ENCODE measurements around the gene VTA1.
"Not testable (repeated sequence)": the region's sequence is repeated elsewhere in the genome, so short reads cannot be mapped to it uniquely, and the experiment has no call there.

The VTA1 gene

DNA sequence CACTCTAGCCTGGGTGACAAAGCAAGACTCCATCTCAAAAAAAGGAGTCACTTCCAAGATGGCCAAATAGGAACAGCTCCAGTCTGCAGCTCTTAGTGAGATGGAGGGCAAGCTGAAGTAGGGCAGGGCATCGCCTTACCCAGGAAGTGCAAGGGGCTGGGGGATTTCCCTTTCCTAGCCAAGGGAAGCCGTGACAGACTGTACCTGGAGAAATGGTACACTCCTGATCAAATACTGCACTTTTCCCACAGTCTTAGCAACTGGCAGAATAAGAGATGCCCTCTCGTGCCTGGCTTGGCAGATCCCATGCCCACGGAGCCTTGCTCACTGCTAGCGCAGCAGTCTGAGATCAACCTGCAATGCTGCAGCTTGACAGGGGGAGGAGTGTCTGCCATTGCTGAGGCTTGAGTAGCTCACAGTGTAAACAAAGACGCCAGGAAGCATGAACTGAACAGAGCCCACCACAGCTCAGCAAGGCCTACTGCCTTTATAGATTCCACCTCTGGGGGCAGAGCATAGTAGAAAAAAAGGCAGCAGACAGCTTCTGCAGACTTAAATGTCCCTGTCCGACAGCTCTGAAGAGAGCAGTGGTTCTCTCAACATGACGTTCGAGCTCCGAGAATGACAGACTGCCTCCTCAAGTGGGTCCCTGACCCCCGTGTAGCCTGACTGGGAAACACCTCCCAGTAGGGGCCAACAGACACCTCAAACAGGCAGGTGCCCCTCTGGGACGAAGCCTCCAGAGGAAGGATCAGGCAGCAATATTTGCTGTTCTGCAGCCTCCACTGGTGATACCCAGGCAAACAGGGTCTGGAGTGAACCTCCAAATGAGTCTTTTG, 85.4 kb downstream of the VTA1 start:
- not testable (repeated sequence) for DNase-seq

DNA sequence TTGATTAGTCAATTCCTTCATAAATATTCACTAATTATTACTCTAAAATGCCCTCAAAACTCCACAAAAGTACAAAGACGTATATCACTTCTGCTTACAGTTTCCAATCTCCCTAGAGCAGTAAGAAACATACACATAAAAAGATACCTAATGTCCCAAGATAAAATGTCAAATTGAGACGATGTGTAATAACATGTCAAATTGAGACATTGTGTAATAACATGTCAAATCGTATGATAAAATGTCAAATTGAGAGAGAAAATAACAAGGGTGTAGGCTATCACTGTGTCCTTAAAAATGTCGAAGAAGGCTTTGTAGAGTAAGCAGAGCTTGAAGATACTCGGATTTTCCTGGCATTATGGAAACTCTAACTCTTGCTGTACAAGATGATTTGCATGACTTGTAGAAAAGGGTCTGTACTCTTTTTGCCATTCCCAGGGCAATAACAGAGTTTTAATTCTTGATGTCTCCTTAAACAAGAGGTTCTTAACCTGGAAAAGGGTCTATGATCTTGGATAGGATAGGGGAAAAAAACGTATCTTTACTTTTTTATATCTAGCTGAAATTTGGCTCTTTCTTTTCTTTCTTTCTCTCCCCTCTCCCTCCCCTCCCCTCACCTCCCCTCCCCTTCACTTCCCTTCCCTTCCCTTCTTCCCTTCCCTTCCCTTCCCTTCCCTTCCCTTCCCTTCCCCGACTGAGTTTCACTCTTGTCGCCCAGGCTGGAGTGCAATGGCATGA, 87.1 kb downstream of the VTA1 start:
- DNase-seq: no peak

DNA sequence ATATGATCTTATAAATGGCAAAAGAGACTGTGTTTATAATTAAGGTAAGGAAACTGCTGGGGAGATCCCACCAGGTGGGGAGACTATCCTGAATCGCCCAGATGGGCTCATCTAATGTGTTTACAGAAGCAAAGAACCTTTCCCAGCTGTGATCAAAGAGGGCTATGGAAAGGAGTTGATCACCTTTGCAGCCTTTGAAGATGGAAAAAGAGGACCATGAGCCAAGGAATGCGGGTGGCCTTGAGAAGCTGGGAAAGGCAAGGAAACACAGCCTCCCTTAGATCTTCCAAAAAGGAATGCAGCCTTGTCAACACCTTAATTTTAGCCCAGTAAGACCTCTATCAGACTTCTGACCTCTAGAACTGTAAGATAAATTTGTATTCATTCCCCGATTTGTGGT, 88.2 kb downstream of the VTA1 start:
- no peak for DNase-seq

DNA sequence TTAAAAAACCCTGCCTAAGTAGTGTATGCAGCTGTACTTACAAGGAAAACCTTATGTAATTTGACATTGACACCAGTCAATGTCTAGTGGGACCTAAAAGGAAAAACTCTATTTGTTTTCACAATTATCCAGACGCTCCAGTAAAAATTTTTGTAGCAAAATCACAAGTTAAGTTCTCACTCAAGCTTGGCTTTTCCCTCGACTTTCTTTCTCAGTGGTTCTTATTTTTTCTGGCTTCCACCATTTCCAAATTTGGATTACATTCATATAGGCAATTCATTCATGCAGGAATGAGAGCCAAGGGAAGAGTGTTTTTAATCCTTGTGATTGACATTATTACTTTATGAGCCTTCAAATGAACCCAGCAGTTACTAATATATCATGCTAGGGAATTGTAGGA, 88.7 kb downstream of the VTA1 start:
- DNase-seq: no peak

DNA sequence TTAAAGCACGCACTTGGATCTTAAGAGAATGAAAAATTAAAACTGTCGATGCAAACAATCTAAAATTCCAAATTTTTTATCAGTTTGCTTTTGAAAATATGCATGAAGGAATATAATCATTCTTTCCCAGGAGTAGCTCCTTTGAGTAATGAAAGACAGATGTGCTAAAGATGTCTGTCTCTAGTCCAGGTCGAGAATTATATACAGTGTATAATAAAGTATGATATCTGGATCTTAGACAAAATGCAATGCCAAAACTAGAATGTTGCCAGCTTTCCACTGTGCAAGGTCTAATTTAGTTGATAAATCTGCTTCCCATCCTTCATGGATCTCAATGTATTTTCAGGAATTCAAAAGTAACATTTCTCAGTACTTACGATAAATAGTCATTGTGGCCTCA, 89.6 kb downstream of the VTA1 start:
- DNase-seq: no peak

DNA sequence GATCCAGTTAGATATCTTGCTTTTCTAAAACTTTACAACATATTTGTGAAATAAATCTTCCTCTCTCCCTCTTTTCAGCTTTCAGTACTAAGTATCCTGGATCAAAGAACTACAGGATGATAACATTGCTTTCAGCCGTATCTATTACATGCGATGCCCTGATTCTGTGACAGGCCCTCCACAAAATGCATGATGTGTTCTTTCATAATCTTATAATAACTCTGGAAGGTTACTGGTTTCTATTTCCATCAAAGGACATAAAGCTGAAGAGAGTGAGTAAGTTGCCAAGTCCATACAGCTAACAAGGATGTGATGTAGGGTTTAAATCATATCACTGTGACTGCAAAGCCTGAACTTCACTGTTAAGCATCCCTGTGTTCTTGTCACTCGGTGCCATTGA, 91.8 kb downstream of the VTA1 start:
- no peak for DNase-seq

DNA sequence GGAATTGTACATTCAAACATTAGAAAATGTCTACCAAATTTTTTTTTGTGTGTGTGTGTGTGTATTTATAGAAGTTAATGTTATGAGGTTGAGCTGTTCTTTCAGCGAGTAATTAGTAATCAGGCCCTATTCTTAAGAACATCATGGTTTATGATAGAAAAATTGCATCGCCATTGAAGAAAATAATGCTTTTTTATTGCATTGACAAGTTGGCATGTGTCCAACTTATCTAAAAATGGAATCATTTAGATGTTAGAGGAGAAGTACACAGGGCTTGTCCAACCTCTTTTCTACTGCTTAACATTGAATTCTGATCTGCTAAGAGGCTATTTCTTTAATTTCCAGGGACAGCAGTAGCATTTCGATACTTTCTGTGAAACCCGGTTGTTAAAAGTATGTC, 93.1 kb downstream of the VTA1 start:
- DNase-seq: no peak

DNA sequence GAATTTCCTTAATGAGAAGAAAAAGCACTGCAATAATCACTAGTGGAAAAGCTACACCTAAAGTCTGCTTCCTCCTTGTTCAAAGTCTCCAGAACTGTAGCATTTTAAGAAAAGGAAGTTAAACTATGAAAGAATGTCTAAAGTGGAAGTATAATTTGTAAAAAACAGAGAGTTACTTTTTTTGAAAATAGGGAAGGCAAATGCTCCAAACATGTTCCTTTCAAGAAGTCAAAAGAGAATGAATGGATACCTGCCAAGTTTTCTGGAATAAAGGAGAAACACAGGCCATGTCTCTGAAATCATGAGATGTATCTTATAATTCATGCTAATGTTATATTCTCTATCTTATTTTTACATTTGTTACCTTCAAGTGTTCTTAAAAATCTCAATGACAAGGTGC, 94.0 kb downstream of the VTA1 start:
- no peak for DNase-seq

DNA sequence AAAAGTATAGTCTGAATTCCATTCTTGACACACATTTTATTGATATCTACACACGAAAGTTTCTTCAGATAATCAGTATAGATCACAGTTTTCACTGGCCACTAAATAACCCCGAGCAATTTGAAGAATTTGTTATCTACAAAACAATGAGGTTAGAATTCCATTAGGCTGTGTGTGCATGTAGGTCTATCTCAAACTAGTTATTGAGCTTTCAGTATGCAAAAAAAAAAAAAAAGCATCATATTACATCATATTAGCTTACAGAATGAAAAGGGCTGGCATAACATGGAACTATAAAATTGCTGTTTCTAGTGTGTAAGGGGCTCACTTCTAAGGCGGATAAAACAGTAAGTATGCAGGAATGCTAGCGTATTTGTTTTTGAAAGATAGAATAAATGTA, 95.2 kb downstream of the VTA1 start:
- no peak for DNase-seq

DNA sequence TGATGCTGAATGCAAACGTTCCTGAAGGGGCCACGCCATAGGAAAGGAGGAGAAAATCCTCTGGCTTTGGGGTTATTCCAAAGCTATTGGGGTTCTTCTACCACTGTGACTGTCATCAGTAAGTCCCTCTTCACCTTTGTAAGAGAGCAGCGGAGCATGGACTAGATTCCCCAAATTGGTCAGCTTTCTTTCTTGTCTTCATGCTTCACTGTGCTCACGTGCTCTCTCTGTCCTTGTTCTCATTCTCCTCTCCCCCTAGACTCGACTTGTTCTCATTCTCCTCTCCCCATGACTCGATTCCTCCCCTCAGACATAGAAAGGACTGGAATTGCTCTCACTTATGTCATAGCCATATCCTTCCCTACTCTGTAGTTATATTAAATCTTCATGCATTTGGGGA, 99.9 kb downstream of the VTA1 start:
- no peak for DNase-seq

DNA sequence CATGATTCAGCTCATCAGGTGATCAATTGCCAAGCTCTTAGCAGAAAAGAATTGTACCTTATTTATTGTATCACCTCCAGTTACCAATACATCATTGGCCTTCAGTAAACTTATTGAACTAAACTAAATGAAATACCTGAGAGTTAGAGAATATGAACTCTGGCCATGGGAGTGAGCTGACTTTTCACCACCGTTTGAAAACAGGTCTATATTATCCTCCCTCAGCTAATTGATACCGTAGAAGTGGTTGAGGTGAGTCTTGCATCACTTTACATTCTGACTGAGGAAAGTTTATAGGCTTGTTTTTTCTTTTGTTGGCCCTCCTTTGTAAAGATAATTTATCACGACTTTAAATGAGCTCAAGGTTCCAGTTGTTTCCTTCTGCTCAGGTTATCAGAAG, 102.2 kb downstream of the VTA1 start:
- no peak for DNase-seq

DNA sequence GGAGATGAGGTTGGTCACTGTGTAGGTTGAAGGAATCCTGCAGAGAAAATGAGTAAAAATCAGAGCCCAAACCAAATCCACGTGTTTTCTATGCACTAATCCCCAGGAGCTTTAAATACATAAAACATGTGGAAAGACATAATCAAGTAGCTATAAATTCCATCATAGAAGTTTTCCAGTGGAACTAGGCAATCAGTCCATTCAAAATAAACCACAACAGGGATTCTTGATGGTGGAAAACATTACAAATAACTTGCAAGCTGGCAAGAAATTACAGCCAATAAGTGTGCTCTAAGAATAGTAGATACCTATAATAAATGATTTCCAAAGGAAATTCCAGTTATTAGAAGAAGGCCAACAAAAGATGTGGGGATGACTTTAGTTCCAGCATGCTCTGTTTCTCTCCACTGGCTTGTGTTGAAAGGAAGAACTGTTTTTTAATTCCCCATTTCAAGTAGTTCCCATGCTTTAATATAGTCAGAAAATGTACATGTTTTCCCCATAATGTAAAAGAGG, 104.9 kb downstream of the VTA1 start:
- no peak for DNase-seq

DNA sequence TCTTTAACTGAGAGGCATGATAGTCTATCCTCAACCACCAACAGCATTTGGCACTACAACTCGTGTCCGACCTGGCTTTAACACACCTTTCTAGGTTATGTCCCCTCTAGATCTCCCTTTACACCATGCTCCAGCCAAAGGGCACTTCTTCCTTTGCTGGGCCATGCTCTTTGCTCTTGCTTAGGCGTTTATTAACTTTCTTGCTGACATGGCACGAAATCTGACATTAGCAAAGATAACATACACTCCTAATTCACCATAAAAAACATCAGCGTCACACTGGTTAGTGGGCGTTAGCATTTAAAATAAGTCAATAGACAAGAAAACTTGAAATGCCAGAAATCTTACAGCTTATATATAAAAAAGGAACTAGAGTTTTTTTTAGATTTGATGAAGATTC, 107.5 kb downstream of the VTA1 start:
- DNase-seq: no peak

DNA sequence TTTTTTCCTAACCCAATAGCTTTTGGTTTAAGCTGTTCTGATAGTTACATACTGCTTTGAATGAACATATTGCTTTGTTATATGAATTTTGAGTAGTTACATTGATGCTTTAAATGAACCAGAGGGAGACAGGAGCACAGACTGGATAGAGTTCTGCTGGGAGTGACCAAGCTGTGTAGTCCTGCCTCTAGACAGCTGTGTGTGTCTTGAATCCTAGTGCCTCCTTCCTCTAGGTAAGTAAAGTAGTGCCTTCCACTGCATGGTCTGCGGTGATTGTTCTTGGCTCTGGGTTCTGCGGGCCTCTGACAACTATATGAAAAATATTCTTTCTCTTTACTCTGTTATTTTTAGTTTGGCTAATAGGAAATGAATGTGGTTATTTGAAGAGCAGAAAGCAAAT, 108.7 kb downstream of the VTA1 start:
- no peak for DNase-seq

DNA sequence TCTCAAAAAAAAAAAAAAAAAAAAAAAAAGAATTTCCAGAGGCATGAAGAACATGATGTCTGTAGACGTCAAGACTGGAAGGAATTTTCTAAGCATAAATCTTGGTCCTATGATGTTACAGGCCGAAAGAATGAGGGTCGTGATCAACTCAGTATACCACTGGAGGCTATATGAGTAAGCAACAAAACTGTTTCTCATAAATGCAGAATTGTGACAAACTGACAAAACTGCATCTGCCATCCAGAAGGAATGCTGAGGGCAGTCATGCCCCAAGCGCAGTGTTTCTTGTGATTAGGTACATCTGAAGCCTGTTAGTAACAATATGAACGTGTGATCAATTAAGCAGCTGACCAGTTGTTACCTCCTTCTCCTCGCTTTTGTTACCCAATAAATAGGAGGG, 111.2 kb downstream of the VTA1 start:
- DNase-seq: no peak

DNA sequence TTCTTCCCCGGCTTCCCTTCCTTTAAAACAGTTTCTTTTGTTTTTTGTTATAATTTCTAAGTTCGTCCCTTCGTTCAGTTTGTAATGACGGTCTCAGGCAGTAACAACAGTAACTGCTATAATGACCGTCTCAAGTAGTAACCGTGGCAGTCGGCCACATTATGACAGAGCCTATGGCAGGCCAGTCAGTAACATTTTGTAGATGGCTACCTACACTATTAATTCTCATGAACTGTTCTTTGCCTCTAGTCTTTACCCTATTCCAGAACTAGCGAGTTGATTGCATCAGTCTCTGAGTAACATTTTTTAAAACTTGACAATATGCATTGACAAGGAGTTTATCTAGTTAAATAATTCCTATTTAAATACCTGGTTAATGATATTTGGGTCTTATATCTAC, 111.7 kb downstream of the VTA1 start:
- DNase-seq: no peak

DNA sequence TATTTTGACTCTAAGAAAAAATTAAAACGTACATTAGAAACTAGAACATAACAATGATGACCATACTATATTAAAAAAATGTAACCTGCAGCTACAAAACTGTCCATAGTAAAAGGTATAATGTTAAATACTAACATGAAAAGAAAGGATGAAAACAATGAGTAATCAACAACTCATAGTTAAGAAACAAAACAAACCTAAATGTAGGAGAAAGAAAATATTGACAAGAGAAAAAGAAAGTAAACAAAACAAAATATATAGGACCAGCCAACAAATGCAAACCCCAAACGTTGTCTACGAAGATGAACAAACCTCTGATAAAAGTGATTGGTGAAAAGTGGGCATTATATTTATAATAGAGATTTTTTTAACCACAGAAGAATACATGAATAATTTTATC, 113.7 kb downstream of the VTA1 start:
- DNase-seq: no peak

DNA sequence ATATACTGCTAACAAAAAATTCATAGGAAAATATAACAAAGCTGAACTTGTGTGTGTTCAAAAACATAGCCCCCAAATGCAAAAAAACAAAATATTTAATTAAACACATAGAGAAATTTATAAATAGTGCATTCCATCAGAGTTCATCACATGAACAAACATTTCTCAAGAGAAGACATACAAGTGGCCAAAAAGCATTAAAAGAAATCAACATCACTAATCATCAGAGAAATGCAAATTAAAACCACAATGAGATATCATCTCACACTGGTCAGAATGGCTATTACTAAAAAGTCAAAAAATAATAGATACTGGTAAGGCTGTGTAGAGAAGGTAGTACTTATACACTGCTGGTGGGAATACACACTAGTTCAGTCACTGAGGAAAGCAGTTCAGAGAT, 115.2 kb downstream of the VTA1 start:
- no peak for DNase-seq

DNA sequence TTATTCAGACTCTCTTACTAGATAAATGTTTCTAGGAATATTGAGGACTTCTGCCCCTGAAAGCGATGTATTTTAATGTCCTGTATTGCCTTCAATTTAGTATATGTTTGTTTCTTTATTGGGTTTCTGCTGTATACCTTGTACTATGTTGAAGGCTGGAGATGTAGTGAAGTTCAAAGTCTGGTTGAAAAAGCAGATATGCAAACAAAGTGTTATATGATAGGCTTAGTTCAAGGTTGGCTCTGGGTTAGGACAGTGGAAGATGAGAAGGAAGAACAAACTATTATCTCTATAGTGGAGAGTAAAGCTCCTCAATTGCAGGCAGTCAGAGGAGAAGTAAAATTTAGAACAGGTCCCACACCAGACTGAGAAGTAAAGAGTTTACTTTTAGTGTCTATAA, 118.4 kb downstream of the VTA1 start:
- no peak for DNase-seq

DNA sequence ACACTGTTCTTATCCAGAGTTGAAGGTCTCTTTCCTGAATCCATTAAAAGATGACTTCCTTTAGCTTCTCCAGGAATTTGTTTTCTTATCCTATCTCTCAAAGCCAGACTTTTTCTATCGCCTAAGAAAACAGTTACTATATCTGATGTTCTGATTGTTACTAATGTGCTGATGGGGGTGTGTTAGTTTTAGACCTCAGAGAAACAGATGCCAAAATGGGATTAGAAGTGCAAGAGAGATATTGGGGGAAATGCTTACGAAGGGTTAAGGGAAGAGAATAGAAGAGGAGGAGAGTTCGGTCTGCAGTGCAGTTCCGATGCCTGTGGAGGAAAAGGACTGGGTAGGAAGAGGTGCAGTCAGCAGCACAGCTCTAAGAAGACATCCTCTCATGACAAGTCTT, 119.0 kb downstream of the VTA1 start:
- no peak for DNase-seq

DNA sequence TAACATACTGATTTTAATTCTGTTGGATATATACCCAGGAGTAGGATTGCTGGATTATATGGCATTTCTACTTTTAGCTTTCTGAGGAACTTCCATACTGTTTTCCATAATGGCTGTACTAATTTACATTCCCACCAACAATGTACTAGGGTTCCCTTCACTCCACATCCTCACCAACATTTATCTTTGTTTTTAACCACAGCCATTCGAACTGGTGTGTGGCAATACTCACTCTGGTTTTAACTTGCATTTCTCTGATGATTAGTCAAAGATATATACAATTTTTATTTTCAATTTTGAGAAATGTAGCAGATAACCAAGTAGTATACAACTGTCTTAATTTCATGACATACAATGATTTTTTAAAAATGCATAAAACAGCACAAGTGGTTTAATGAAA, 124.4 kb downstream of the VTA1 start:
- no peak for DNase-seq

All from activated CD4-positive, CD25-positive, alpha-beta regulatory T cell treated with anti-CD3 and anti-CD28 coated beads, Interleukin-2, amount 50 U/mL, for 72 hours (primary cell).